Measurements from ENCODE around the gene PRDM16. TPM values are rescaled to one million over a fixed set of nuclear protein-coding genes. Genes with fewer than 3 reads are reported as not detected.

PRDM16 gene
- total RNA-seq, 2 experiments from 2014 or later: 0.18 to 0.21 TPM

GRCh38 chr1:3241673-3242407 lies 172.8 kb downstream of the PRDM16 start:
- no peak for DNase-seq
- ATAC-seq: no peak
- ChIA-PET POLR2A (no interaction called here), CTCF (no interaction called here)
- Mint-ChIP-seq H3K36me3 (ENCODE audit: low read depth) (no peaks in the 10 kb centered on the region), H3K9me3 (ENCODE audit: insufficient read depth) (no peaks in the 10 kb centered on the region), H3K27ac (no peak overlapping the region), H3K4me1 (ENCODE audit: low read depth) (no peaks in the 10 kb centered on the region), H3K27me3 (ENCODE audit: low read depth) (peaks cover under 1% of the 10 kb centered on the region), H3K4me3 (no peak overlapping the region)

GRCh38 chr1:3242408-3243260 lies 173.6 kb downstream of the PRDM16 start:
- H3K36me3 Mint-ChIP-seq (ENCODE audit: low read depth): no peaks in the 10 kb centered on the region
- DNase-seq: no peak
- POLR2A ChIA-PET: no interaction called here
- CTCF ChIA-PET: no interaction called here
- H3K27ac Mint-ChIP-seq: no peak overlapping the region
- ATAC-seq: no peak
- no peaks in the 10 kb centered on the region for H3K4me1 Mint-ChIP-seq (ENCODE audit: low read depth)
- no peak overlapping the region for H3K4me3 Mint-ChIP-seq
- H3K27me3 Mint-ChIP-seq (ENCODE audit: low read depth): peaks cover 4% of the 10 kb centered on the region
- no peaks in the 10 kb centered on the region for H3K9me3 Mint-ChIP-seq (ENCODE audit: insufficient read depth)

- H3K4me3 Mint-ChIP-seq: no peak overlapping the region
- ChIA-PET CTCF (no interaction called here), POLR2A (no interaction called here)
- H3K36me3 Mint-ChIP-seq (ENCODE audit: low read depth): no peaks in the 10 kb centered on the region
- no peak overlapping the region for H3K27ac Mint-ChIP-seq
- no peaks in the 10 kb centered on the region for H3K4me1 Mint-ChIP-seq (ENCODE audit: low read depth)
- DNase-seq: no peak
- no peak for ATAC-seq
- no peaks in the 10 kb centered on the region for H3K9me3 Mint-ChIP-seq (ENCODE audit: insufficient read depth)
- peaks cover 8% of the 10 kb centered on the region for H3K27me3 Mint-ChIP-seq (ENCODE audit: low read depth)
Measured at GRCh38 chr1:3243304-3243703, 174.3 kb downstream of the PRDM16 start.

GRCh38 chr1:3244025-3244926 lies 175.3 kb downstream of the PRDM16 start:
- POLR2A ChIA-PET: no interaction called here
- no peak for DNase-seq
- H3K36me3 Mint-ChIP-seq (ENCODE audit: low read depth): no peaks in the 10 kb centered on the region
- CTCF ChIA-PET: no interaction called here
- H3K27ac Mint-ChIP-seq: no peak overlapping the region
- H3K27me3 Mint-ChIP-seq (ENCODE audit: low read depth): peaks cover 8% of the 10 kb centered on the region
- H3K4me3 Mint-ChIP-seq: no peak overlapping the region
- H3K4me1 Mint-ChIP-seq (ENCODE audit: low read depth): no peaks in the 10 kb centered on the region
- no peaks in the 10 kb centered on the region for H3K9me3 Mint-ChIP-seq (ENCODE audit: insufficient read depth)
- ATAC-seq: no peak

GRCh38 chr1:3244927-3245315 lies 175.9 kb downstream of the PRDM16 start:
- Mint-ChIP-seq H3K9me3 (ENCODE audit: insufficient read depth) (no peaks in the 10 kb centered on the region), H3K4me1 (ENCODE audit: low read depth) (no peaks in the 10 kb centered on the region), H3K36me3 (ENCODE audit: low read depth) (no peaks in the 10 kb centered on the region), H3K27me3 (ENCODE audit: low read depth) (peaks cover 11% of the 10 kb centered on the region), H3K4me3 (no peak overlapping the region), H3K27ac (no peak overlapping the region)
- POLR2A ChIA-PET: no interaction called here
- CTCF ChIA-PET: no interaction called here
- ATAC-seq (no peak), DNase-seq (no peak)

GRCh38 chr1:3245344-3245743 lies 176.3 kb downstream of the PRDM16 start:
- Mint-ChIP-seq H3K4me3 (no peak overlapping the region), H3K9me3 (ENCODE audit: insufficient read depth) (no peaks in the 10 kb centered on the region), H3K36me3 (ENCODE audit: low read depth) (no peaks in the 10 kb centered on the region), H3K27me3 (ENCODE audit: low read depth) (peaks cover 11% of the 10 kb centered on the region), H3K27ac (no peak overlapping the region), H3K4me1 (ENCODE audit: low read depth) (no peaks in the 10 kb centered on the region)
- ChIA-PET POLR2A (no interaction called here), CTCF (no interaction called here)
- DNase-seq (no peak), ATAC-seq (no peak)

GRCh38 chr1:3245768-3246167 lies 176.8 kb downstream of the PRDM16 start:
- peaks cover 11% of the 10 kb centered on the region for H3K27me3 Mint-ChIP-seq (ENCODE audit: low read depth)
- H3K27ac Mint-ChIP-seq: no peak overlapping the region
- DNase-seq (no peak), ATAC-seq (no peak)
- no peaks in the 10 kb centered on the region for H3K4me1 Mint-ChIP-seq (ENCODE audit: low read depth)
- H3K4me3 Mint-ChIP-seq: no peak overlapping the region
- ChIA-PET POLR2A (no interaction called here), CTCF (no interaction called here)
- no peaks in the 10 kb centered on the region for H3K36me3 Mint-ChIP-seq (ENCODE audit: low read depth)
- H3K9me3 Mint-ChIP-seq (ENCODE audit: insufficient read depth): no peaks in the 10 kb centered on the region

- Mint-ChIP-seq H3K4me3 (no peak overlapping the region), H3K36me3 (ENCODE audit: low read depth) (no peaks in the 10 kb centered on the region), H3K27ac (no peak overlapping the region), H3K9me3 (ENCODE audit: insufficient read depth) (no peaks in the 10 kb centered on the region), H3K27me3 (ENCODE audit: low read depth) (peaks cover 11% of the 10 kb centered on the region), H3K4me1 (ENCODE audit: low read depth) (no peaks in the 10 kb centered on the region)
- CTCF ChIA-PET: no interaction called here
- ATAC-seq: no peak
- POLR2A ChIA-PET: no interaction called here
- no peak for DNase-seq
Measured at GRCh38 chr1:3246251-3246650, 177.2 kb downstream of the PRDM16 start.

GRCh38 chr1:3247521-3248121 lies 178.6 kb downstream of the PRDM16 start:
- H3K9me3 Mint-ChIP-seq (ENCODE audit: insufficient read depth): no peaks in the 10 kb centered on the region

GRCh38 chr1:3248155-3249141 lies 179.4 kb downstream of the PRDM16 start:
- no peak for DNase-seq
- Mint-ChIP-seq H3K36me3 (ENCODE audit: low read depth) (no peaks in the 10 kb centered on the region), H3K4me3 (no peak overlapping the region), H3K4me1 (ENCODE audit: low read depth) (no peaks in the 10 kb centered on the region), H3K9me3 (ENCODE audit: insufficient read depth) (no peaks in the 10 kb centered on the region), H3K27me3 (ENCODE audit: low read depth) (peaks cover 11% of the 10 kb centered on the region), H3K27ac (no peak overlapping the region)
- ATAC-seq: no peak
- ChIA-PET CTCF (no interaction called here), POLR2A (no interaction called here)

More at GRCh38 chr1:3247521-3248121, 178.6 kb downstream of the PRDM16 start:
- H3K4me1 Mint-ChIP-seq (ENCODE audit: low read depth): no peaks in the 10 kb centered on the region
- no peak for ATAC-seq
- CTCF ChIA-PET: no interaction called here
- POLR2A ChIA-PET: no interaction called here
- peaks cover 11% of the 10 kb centered on the region for H3K27me3 Mint-ChIP-seq (ENCODE audit: low read depth)
- no peak for DNase-seq
- H3K36me3 Mint-ChIP-seq (ENCODE audit: low read depth): no peaks in the 10 kb centered on the region
- H3K27ac Mint-ChIP-seq: no peak overlapping the region
- H3K4me3 Mint-ChIP-seq: no peak overlapping the region

GRCh38 chr1:3249231-3249630 lies 180.2 kb downstream of the PRDM16 start:
- no peaks in the 10 kb centered on the region for H3K9me3 Mint-ChIP-seq (ENCODE audit: insufficient read depth)
- CTCF ChIA-PET: no interaction called here
- no peaks in the 10 kb centered on the region for H3K36me3 Mint-ChIP-seq (ENCODE audit: low read depth)
- no peak for DNase-seq
- peaks cover 11% of the 10 kb centered on the region for H3K27me3 Mint-ChIP-seq (ENCODE audit: low read depth)
- ATAC-seq: no peak
- no peaks in the 10 kb centered on the region for H3K4me1 Mint-ChIP-seq (ENCODE audit: low read depth)
- no peak overlapping the region for H3K27ac Mint-ChIP-seq
- POLR2A ChIA-PET: no interaction called here
- no peak overlapping the region for H3K4me3 Mint-ChIP-seq

All from activated CD8-positive, alpha-beta T cell treated with anti-CD3 and anti-CD28 coated beads, Interleukin-2, amount 10 ng/mL, durations not matched to agents 7 days and 5 days (primary cell).